Skeletal muscle cell (primary cell): Measurements from ENCODE around the gene CACNB4.
"Not testable (repeated sequence)": the region's sequence is repeated elsewhere in the genome, so short reads cannot be mapped to it uniquely, and the experiment has no call there.

Experiments used
- DNase-seq: peaks from one replicate; pipeline ENCODE4 v3.0.0-alpha.2; 2010; ENCODE audit warnings: low read depth
- H3K4me3 ChIP-seq: 2 replicates; pipeline ENCODE4 v1.5.1; 2011; ENCODE audit warnings: low read depth, mild to moderate bottlenecking, control low read depth, low read length, moderate library complexity

Gene CACNB4

GRCh38 chr2:151815821-151816489 is 282.9 kb downstream of the CACNB4 start:
- DNase-seq = no peak
- H3K4me3 ChIP-seq = no peak overlapping the region

DNA sequence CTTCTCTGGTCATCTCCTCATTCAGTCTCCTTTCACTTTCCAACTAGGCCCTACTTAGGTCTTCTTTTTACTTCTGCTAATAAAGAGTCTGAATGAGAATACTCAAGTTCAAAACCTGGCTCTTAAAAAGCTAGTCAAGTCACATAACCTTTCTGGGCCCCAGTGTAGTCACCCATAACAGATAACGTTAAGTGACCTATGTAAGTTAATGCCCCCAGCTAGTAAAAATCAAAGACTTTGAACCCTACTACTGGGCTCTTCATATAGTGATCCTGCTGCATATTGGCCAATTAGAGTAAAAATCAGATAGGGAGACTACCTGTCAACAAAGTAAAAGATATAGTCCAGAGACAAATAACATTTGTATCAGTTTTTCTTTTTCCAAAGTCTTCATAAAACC is 288.4 kb downstream of the CACNB4 start:
- no peak overlapping the region for H3K4me3 ChIP-seq
- no peak for DNase-seq

DNA sequence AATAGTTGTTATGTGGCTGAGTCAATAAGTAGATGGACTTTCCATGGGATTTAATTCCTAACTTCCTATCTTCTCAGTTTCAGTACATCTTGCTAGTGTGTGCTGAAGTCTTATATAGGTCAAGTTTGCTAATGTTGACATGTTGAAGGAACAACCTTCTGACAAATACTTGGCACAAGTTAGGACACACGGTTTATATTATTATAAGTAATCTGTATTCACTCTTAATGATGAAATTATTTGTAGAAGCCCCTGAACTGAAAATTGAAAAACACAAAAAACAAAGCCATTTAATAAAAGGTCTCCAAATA is 289.8 kb downstream of the CACNB4 start:
- no peak for DNase-seq
- H3K4me3 ChIP-seq = no peak overlapping the region

DNA sequence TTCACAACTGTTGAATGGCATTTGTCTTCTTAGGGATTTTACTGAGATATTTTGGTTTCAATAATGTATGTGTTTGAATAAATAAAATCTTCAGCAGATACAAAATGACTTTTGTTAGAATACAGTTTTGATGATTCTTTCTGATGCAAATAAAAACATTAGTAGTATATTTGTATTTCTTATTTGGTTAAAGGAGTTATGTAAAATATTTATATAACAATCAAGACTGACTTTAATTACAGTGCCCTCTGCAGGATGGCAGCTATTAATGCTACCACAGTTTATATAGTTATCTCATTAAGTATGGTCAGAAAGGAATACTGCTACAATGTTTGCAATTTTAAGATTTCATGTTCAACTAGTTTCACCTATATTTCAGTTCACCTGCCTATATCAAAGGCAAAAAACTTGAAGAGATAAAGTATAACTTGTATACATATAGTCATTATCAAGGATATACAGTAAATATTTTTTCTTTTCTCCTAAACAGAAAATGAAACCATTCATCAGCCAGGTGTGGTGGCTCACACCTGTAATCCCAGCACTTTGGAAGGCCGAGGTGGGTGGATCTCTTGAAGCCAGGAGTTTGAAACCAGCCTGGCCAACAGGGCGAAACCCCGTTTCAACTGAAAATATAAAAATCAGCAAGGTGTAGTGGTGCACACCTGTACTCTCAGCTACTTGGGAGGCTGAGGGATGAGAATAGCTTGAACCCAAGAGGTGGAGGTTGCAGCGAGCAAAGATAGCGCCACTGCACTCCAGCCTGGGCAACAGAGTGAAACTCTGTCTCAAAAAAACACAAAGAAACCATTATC is 290.4 kb downstream of the CACNB4 start:
- H3K4me3 ChIP-seq = no peak overlapping the region
- DNase-seq = no peak

DNA sequence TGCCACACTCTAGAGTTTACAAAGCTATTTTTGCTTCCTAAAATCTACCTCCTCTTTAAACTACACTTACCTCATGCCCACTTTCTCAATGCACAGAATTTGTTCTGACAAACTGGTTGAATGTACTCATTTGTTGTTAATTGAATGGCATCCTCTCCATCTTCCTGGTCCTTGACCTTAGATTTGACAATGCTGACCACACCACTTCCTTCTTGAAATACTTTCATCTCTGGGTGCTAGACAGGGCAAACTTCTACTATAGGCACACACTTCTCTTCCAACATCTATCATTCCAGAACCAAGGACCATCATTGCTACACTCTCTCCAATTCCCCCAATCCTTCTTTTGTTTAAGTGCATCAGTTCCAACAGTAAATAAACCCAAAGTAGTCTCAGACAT is 292.9 kb downstream of the CACNB4 start:
- no peak for DNase-seq
- no peak overlapping the region for H3K4me3 ChIP-seq

DNA sequence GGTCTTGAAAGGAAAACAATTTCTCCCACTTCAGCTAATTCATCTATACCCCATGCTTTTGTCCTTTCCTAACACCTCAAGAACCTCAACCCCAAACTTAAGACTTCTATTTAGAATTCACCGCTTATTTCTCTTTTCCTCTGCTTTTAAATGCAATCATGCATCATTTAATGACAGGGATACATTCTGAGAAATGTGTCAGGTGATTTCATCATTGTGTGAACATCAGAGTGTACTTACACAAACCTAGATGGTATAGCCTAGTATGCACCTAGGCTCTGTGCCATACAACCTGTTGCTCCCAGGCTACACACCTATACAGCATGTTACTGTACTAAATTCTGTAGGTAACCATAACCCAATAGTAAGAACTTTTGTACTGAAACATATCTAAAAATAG is 293.5 kb downstream of the CACNB4 start:
- H3K4me3 ChIP-seq = no peak overlapping the region
- DNase-seq = no peak

DNA sequence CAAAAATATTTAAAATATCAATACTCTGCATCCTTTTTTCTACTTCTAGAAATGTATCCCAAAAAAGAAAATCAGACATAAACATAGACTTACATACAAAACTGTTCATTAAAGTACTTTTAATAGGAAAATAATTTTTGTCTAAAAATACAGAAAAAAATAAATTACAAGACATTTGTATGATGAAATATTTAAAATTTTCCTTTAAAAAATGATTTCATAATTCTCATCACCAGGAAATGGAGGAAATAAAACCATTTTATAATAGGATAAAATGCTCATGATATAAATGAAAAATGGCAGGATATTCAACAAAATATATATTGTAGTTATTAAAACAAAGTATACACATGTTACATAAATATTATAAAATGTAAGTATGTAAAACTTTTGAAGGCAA is 295.0 kb downstream of the CACNB4 start:
- no peak for DNase-seq
- H3K4me3 ChIP-seq = no peak overlapping the region

DNA sequence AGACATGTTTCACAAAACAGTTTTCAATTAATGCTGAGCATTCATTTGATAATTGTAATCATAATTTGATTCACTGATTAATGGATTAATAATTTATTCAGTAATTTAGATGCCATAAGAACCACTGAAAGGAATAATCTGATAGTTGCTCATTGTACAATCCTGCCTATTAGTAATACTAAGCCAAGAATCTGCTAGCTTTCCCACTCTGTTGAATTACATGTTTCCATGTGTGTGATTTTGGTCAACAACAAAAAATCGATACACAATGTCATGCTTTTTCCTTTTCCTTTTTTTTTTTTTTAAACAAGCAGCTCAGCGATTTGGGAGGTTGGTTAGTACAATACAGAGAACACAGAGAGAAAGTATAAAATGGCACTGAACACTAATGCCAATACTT is 296.5 kb downstream of the CACNB4 start:
- DNase-seq = no peak
- H3K4me3 ChIP-seq = no peak overlapping the region

- no peak for DNase-seq
- H3K4me3 ChIP-seq = no peak overlapping the region
Observed at GRCh38 chr2:151799886-151800292, 299.0 kb downstream of the CACNB4 start.

- DNase-seq = no peak
- no peak overlapping the region for H3K4me3 ChIP-seq
Observed at GRCh38 chr2:151796774-151797173, 302.1 kb downstream of the CACNB4 start.

- no peak overlapping the region for H3K4me3 ChIP-seq
- DNase-seq = no peak
Observed at GRCh38 chr2:151795646-151796240, 303.1 kb downstream of the CACNB4 start.

DNA sequence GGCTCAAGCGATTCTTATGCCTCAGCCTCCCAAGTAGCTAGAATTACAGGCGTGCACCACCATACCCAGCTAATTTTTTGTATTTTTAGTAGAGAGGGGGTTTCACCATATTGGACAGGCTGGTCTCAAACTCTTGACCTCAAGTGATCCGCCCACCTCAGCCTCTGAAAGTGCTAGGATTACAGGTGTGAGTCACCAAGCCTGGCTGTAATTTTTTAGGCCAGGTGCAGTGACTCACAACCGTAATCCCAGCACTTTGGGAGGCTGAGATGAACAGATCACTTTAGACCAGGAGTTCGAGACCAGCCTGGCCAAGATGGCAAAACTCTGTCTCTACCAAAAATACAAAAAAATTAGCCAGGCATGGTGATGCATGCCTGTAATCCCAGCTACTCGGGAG is 304.4 kb downstream of the CACNB4 start:
- DNase-seq = not testable (repeated sequence)

GRCh38 chr2:151793123-151793522 is 305.7 kb downstream of the CACNB4 start:
- DNase-seq = no peak
- no peak overlapping the region for H3K4me3 ChIP-seq

More for the DNA sequence above, 304.4 kb downstream of the CACNB4 start:
- not testable (repeated sequence) for H3K4me3 ChIP-seq

GRCh38 chr2:151792589-151792988 is 306.3 kb downstream of the CACNB4 start:
- DNase-seq = no peak
- no peak overlapping the region for H3K4me3 ChIP-seq

DNA sequence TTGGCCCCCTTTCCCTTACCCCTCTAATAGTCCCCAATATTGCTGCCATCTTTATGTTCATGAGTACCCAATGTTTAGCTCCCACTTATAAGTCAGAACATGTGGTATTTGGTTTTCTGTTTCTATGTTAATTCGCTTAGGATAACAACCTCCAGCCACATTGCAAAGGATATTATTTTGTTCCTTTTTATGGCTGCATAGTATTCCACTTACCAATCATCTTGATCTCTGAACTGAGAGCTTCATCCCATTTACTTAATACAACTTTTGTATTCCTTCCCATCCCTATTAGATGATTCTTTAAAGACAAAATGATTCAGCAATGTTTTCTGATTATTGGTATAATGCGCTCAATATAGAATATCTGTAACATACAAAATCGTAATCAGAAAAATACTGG is 307.3 kb downstream of the CACNB4 start:
- H3K4me3 ChIP-seq = no peak overlapping the region
- DNase-seq = no peak

DNA sequence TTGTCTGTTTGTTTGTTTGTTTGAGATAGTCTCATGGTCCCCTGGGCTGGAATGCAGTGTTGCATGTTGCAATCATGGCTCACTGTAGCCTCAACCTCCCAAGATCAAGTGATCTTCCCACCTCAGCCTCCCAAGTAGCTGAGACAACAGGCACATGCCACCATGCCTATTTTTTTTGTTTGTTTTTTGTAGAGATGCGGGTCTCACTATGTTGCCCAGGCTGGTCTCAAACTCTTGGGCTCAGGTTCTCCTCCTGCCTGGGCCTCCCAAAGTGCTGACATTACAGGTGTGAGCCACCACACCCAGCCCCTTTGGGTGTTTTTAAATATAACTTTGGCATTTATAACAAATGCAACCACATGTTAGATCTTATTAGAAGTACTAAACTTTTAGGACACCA is 308.2 kb downstream of the CACNB4 start:
- no peak overlapping the region for H3K4me3 ChIP-seq
- DNase-seq = no peak

GRCh38 chr2:151789055-151789834 is 309.6 kb downstream of the CACNB4 start:
- H3K4me3 ChIP-seq = no peak overlapping the region
- no peak for DNase-seq

- no peak for DNase-seq
- H3K4me3 ChIP-seq = no peak overlapping the region
Observed at GRCh38 chr2:151786483-151786882, 312.4 kb downstream of the CACNB4 start.

GRCh38 chr2:151786077-151786476 is 312.8 kb downstream of the CACNB4 start:
- no peak for DNase-seq
- H3K4me3 ChIP-seq = no peak overlapping the region

- no peak overlapping the region for H3K4me3 ChIP-seq
- DNase-seq = no peak
Observed at GRCh38 chr2:151783133-151783520, 315.7 kb downstream of the CACNB4 start.
